GM19035 (cell line): ENCODE measurements around the gene TTC31.

ENCODE experiments used
- ATAC-seq: cut with Tn5 transposase; IDR thresholded peaks from one replicate; pipeline ENCODE4 v1.9.1; 2021; ENCODE audit not compliant: unreplicated experiment

TTC31 gene

GRCh38 chr2:74524955-74525716 is 42.3 kb downstream of the TTC31 start:
- ATAC-seq = no peak

DNA sequence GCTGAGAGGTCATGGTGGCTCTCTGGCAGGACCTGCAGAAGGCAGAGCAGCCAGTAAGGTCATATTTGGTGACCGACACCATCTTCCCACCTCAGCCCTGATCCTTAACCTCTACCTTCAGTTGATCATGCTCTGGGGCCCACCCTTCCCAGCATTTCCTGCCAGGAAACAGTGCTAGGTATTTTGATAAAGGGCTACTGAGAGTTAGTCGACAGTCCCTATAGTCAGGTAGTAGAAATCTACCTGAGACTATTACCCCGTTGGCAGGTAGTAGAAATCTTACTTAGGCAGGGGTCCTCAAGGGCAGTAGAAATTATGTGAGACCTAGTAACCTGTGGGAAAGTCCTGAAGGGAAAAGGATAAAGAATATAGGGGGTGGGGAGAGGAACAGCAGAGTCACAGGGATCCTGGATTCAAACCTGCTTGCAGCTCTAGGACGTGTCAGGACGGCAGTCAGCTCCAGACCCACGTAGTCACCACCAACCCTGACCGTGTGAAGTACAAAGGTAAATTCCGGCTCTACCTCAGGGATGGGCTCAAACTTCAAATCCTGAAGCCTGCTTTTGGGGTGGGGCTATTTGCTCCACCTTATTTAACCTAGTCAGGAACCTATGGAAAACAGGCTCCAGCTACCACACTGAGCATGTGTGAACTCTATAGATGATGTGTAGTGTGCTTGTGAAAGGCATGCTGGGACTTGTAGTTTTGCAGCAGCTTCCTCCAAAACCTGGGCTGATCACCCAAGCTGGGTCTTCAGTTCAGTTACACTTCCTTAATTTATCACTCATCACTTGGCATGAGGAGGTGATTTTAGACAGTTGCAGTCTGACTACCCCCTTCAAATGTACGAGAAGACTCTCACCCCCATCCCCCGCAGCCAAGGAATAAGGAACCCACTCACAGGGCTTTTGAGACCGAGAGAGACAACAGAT is 43.1 kb downstream of the TTC31 start, which contains the start of gene DQX1:
DQX1 (minus strand) TSS at position 515 of the 932 bp plus-strand sequence; CDS start at position 13, 502 bp downstream.
- no peak for ATAC-seq

GRCh38 chr2:74526649-74527230 is 43.9 kb downstream of the TTC31 start:
- no peak for ATAC-seq

- no peak for ATAC-seq
Observed at GRCh38 chr2:74527741-74528140, 44.9 kb downstream of the TTC31 start.

DNA sequence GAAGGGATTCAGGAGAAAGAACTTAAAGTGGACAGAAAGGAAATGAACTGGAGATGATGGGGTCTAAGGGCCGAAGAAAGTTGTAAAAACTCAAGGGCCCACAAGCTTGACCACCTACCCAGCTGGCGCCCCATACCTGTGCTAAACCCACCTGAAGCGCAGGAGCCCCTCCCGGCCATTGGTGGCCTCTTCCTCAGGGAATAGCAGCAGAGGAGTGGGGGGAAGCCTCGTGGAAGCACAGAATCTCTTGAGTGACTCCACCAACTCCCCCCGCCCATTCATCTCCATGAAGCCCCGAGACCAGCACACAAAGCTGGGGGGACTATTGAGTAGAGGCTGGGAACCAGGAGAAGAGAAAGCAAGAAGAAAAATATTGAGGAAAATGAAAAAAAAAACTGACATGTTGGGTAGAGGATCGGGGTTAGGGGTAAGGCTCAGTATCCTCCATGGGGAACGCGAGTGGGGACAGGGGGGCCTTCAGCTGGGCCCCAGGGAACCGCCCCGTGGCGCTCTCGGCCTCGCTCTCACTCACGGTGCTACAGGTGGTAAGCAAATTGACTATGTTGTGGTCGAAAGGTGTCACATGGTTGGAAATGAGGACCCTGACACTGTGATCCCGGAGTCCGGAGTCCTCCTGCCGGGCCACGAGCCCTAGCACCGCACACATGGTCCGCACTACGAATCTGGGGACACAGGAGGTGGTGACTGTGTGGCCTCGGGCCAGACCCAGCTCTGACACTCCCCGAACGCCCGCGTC is 45.9 kb downstream of the TTC31 start:
- peak; percentile 4 for ATAC-seq

GRCh38 chr2:74529357-74530238 is 46.7 kb downstream of the TTC31 start, which contains the start of the genes AUP1 and HTRA2:
TSS of gene AUP1 (minus strand) at chr2:74529706. CDS start at chr2:74529629, 77 bp downstream.
TSS of gene HTRA2 (plus strand) at chr2:74529933. CDS start at chr2:74530007, 74 bp downstream.
- peak; percentile 81 for ATAC-seq

DNA sequence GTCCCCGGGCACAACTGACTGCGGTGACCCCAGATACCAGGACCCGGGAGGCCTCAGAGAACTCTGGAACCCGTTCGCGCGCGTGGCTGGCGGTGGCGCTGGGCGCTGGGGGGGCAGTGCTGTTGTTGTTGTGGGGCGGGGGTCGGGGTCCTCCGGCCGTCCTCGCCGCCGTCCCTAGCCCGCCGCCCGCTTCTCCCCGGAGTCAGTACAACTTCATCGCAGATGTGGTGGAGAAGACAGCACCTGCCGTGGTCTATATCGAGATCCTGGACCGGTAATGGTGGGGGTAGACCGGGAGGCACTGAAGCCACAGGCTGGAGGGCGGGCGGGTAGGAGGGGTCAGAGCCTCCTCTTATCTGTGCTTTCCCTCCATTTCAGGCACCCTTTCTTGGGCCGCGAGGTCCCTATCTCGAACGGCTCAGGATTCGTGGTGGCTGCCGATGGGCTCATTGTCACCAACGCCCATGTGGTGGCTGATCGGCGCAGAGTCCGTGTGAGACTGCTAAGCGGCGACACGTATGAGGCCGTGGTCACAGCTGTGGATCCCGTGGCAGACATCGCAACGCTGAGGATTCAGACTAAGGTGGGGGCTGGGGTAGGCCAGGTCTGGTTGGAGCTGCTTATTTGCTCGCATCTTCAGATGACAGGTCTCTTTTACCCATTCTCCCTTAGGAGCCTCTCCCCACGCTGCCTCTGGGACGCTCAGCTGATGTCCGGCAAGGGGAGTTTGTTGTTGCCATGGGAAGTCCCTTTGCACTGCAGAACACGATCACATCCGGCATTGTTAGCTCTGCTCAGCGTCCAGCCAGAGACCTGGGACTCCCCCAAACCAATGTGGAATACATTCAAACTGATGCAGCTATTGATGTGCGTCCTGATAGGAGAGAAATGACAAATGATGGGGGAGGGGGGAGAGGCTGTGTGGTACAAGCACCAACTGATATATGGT is 47.6 kb downstream of the TTC31 start:
- ATAC-seq = peak; percentile 29

GRCh38 chr2:74531666-74532065 is 48.8 kb downstream of the TTC31 start:
- no peak for ATAC-seq

DNA sequence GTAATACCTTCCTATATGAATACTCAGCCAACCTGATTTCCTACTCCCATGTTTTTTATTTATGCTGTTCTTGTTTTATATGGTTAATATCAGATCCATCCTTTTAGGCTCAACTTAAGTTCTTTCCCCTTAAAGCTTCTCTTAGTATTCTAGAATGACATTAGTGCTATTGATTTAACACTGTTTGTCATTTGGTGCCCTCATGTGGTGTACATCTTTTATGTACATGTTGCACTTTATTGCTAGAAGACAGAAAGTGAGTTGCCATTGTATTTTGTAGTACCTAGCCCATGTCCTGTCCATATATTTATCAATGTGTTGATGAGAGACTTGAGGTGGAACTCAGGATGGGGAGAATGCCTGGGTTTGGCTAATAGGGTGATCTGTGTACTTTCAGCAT is 49.3 kb downstream of the TTC31 start:
- no peak for ATAC-seq

- no peak for ATAC-seq
Observed at GRCh38 chr2:74533464-74533863, 50.6 kb downstream of the TTC31 start.

DNA sequence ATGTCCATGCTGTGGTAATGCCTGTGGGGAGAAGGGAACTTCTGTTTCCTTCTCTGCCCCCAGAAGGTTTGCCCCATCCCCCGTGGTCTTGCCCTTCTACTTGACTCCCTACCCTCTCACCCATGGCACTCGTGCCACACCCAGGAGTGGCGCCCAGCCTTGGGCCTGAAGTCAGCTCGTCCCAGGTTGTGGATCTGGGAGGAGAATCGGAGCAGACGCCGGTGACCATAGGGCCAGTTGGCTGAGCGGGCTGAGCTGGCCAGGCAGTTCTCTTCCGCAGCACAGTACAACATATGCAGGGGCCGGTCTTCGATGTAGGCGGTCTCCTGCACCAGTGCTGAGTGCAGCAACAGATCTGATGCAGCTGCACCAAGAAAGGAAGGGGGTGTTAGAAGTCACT is 51.5 kb downstream of the TTC31 start:
- ATAC-seq = no peak

- no peak for ATAC-seq
Observed at GRCh38 chr2:74535440-74535965, 52.6 kb downstream of the TTC31 start.

DNA sequence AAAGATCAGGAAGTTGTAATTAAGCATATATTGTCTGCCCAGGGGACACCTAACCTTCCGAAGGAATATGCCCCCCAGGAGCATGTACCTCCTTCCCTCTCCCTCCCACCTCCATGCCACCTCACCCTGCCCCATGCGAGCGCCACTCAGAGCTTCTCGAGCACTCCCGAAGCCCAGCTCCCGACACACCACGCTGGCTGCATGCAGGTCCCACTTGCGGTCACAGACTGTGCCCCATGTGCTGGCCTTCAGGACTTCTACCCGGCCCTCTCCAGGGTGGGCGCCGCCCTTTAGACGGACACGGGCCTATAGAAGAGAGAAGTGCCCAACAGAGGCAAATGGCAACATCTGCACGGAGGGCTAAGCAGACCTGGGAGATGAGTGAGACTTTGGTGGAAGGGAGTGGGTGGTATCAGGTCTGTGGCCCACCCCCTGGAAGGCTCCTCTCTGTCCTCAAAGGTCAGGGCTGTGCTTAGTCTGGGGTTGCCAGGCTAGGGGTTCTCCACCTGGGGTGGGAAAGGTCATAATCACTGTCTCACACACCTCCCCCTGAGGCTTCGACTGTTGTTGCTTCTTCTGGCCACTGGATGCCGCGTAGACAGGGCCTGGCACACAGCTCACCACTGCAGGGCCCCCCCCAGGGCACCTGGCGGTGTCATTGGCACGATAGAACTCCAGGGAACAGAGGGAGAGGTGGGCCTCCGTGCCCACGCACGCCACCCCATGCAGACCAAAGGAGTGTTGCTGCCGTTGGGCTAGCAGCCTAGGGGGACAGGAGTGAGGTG is 53.5 kb downstream of the TTC31 start:
- no peak for ATAC-seq

DNA sequence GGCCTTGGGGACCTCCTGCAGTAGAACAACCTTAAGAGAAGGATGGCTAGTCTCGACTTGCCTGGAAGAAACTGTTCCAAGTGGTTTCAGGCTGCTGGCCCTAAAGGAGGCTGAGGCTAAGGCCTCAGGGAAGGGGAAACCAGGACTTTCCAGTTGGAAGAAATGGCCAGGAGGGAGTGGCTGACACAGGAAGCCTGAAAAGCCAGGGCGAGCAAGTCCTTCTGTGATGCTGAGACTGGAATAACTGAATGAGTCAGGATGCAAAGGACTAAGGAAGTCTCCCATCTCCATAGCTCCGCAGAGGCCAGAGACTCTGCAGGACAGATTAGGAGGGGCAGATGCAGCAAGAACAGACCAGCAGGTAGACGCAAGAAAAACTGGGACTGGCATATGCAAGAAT is 54.3 kb downstream of the TTC31 start:
- no peak for ATAC-seq

GRCh38 chr2:74538881-74539339 is 56.0 kb downstream of the TTC31 start:
- no peak for ATAC-seq

GRCh38 chr2:74540291-74540690 is 57.4 kb downstream of the TTC31 start:
- no peak for ATAC-seq

DNA sequence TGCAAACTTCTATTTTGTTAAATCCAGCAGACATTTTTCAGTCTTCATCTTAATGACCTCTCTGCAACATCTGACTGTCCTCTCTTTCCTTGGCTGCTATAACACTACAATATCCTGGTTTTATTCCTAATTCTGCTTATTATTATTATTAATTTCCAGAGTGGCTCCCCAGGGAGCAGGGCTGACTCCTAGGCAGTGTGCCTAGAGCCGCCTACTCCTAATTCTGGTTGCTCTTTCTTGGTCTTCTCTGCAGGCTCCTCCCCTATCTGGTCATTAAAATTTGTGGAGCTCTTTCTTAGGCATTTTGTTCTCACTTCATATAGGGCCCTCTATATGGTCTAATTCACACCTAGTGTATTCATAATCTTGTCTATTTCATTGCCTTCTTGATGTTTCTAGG is 60.1 kb downstream of the TTC31 start:
- no peak for ATAC-seq
